IgD-negative memory B cell (primary cell): ENCODE data around the gene NGF. TPM values are rescaled to one million over a fixed set of nuclear protein-coding genes. Genes with fewer than 3 reads are reported as not detected.

ENCODE experiments used
- H3K27ac Mint-ChIP-seq, 3 donors: one replicate each; pipeline ENCODE4 v1.8.0; 2020 to 2022; ENCODE audit warnings: mild to moderate bottlenecking in 3 of 3, mixed read lengths in 3 of 3, moderate library complexity in 1 of 3
- H3K27me3 Mint-ChIP-seq: one replicate; pipeline ENCODE4 v1.8.0; 2021; ENCODE audit warnings: mixed read lengths
- H3K36me3 Mint-ChIP-seq: one replicate; pipeline ENCODE4 v1.8.0; 2020; ENCODE audit warnings: mild to moderate bottlenecking, mixed read lengths
- H3K4me1 Mint-ChIP-seq, 3 donors: one replicate each; pipeline ENCODE4 v1.8.0; 2020 to 2022; ENCODE audit warnings: mixed read lengths in 3 of 3, mild to moderate bottlenecking in 1 of 3
- H3K4me3 Mint-ChIP-seq, 4 donors: one replicate each; pipeline ENCODE4 v1.8.0; 2020 to 2022; ENCODE audit warnings: mild to moderate bottlenecking in 4 of 4, mixed read lengths in 4 of 4, moderate library complexity in 3 of 4
- H3K9me3 Mint-ChIP-seq, 3 donors: one replicate each; pipeline ENCODE4 v1.8.0; 2020 to 2021; ENCODE audit warnings: mixed read lengths in 3 of 3, mild to moderate bottlenecking in 1 of 3
- polyA plus RNA-seq: library from polyadenylated mRNA; unstranded; fragments of 300-500 nt; fragmentation: Illumina TruSeq; gene quantifications from one replicate; pipeline ENCODE4 v1.2.3, GENCODE V29; 2021

The NGF gene
- polyA plus RNA-seq, 1 donor from 2014 or later = not detected

DNA sequence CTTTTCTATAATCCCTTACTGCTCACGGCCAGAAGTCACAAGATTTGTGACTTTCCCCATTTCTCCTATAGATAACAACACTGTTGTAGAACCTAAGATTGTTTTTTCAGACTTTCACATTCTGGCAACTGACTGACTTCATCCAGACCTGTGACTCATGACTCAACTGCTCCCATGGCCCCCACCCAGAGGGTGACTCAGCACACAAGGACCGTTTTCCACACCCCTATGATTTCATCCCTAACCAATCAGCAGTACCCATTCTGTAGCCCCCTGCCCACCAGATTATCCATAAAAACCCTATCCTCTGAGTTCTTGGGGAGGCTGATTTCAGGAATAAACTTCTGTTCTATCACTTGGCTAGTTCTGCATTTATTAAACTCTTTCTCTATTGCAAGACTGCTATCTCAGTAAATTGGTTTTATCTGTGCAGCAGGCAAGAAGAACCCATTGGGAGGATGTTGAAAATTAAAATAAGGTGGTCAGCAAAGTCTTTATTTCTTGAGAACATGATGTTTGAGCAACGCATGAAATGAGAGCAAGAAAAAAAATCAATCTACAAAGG lies 79.7 kb downstream of the NGF start:
- Mint-ChIP-seq H3K36me3 (no peaks in the 10 kb centered on the region), H3K27ac (no peak overlapping the region), H3K4me3 (no peak overlapping the region), H3K4me1 (no peaks in the 10 kb centered on the region), H3K9me3 (peaks cover 2 to 25% (median 8%) of the 10 kb centered on the region in 3 donors), H3K27me3 (peaks cover 5% of the 10 kb centered on the region)

DNA sequence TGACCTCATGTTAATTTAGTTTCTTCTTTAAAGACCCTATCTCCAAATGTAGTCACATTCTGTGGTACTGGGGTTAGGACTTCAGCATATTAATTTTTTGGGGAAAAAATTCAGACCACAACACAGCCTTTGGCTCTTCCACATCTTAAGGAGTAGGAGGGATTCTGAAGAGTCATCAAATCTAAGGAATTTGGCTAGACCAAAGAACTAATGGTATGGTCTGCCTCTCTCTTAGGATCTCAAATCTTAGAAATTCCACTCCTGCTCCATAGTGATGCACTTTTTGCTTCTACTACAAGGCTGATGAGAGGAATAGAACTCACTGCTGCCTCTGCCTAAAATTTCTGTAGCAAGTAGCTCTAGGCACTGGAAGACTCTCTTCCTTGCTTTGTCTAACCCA lies 80.5 kb downstream of the NGF start:
- no peak overlapping the region for H3K4me3 Mint-ChIP-seq

DNA sequence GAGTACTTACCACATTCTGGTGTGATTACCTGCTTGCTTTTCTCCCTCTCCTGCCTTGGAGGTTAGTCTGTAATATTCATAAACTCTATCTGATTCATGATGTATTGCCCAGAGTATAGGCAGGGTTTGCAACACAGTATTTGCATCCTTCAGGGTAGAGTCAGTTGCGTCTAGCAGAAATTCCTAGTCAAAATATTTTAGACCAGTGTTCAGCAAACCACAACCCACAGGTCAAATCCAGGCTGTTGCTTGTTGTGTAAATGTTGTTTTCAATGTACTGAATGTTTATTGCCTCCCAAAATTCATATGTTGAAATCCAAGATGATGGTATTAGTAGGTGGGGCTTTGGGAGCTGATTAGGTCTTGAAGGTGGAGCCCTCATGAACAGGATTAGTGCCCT lies 82.9 kb downstream of the NGF start:
- no peaks in the 10 kb centered on the region for H3K4me1 Mint-ChIP-seq
- peaks cover 6% of the 10 kb centered on the region for H3K27me3 Mint-ChIP-seq
- H3K4me3 Mint-ChIP-seq = no peak overlapping the region
- H3K9me3 Mint-ChIP-seq = peaks cover 2 to 25% (median 8%) of the 10 kb centered on the region in 3 donors
- no peak overlapping the region for H3K27ac Mint-ChIP-seq
- H3K36me3 Mint-ChIP-seq = no peaks in the 10 kb centered on the region

More for the DNA sequence above, 80.5 kb downstream of the NGF start:
- no peaks in the 10 kb centered on the region for H3K36me3 Mint-ChIP-seq
- peaks cover 2 to 25% (median 8%) of the 10 kb centered on the region in 3 donors for H3K9me3 Mint-ChIP-seq
- H3K4me1 Mint-ChIP-seq = no peaks in the 10 kb centered on the region
- no peak overlapping the region for H3K27ac Mint-ChIP-seq
- H3K27me3 Mint-ChIP-seq = peaks cover 4% of the 10 kb centered on the region

DNA sequence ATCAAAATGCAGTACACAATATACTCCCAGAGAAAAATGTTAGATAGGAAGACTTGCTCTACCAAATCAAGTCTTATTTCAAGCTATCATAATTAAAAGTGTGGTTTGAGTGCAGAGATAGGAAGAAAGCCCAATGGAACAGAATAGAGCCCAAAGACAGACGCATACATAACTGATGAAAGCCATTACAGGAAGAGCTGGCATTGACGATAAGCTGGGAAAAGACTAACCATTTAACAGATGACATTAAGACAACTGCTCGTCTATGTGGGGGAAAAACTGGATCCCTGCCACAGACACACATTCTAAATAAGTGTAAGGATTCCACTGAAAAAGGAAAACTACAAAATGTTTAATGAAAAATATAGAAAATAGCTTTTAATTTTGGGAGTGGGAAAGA lies 85.5 kb downstream of the NGF start:
- Mint-ChIP-seq H3K27me3 (peaks cover 4% of the 10 kb centered on the region), H3K9me3 (peaks cover 0 to 16% (median 2%) of the 10 kb centered on the region in 3 donors), H3K36me3 (no peaks in the 10 kb centered on the region), H3K4me1 (no peaks in the 10 kb centered on the region), H3K4me3 (no peak overlapping the region), H3K27ac (no peak overlapping the region)

DNA sequence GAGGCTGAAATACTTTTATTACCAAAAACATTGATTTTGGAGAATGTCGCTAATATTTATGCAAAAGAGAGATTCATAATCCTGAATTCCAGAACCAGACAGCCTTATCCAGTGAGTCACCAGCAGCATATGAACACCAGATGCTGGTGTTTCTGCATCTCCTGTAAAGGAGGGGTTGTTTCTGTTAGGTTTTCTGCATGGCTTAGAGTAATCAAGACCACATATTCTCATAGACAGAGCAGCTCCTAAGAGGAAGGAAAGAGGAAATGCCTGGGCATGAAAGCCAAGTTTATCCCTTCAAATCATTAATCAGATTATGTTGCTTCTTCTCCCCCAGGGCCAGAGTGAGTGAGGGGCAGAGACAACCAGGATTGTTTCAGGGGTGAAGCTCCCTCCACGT lies 86.2 kb downstream of the NGF start:
- Mint-ChIP-seq H3K9me3 (peaks cover 0 to 13% (median 2%) of the 10 kb centered on the region in 3 donors), H3K4me1 (no peaks in the 10 kb centered on the region), H3K27me3 (peaks cover 4% of the 10 kb centered on the region), H3K4me3 (no peak overlapping the region), H3K36me3 (no peaks in the 10 kb centered on the region), H3K27ac (no peak overlapping the region)

DNA sequence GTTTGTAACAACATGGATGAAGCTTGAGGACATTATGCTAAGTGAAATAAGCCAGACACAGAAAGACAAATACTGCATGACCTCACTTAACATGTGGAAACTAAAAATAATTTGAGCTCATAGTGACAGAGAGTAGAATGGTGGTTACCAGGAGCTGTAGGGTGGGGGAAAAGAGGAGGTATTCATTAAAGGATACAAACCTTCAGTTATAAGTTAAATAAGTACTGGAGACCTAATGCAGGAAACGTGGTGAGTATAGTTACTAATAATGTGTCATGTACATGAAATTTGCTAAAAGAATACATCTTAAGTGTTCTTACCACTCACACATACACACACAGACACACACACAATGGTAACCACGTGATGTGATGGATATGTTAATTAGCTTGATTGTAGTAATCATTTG lies 86.7 kb downstream of the NGF start:
- no peaks in the 10 kb centered on the region for H3K36me3 Mint-ChIP-seq
- H3K27ac Mint-ChIP-seq = no peak overlapping the region
- H3K4me3 Mint-ChIP-seq = no peak overlapping the region
- H3K27me3 Mint-ChIP-seq = peaks cover 4% of the 10 kb centered on the region
- H3K9me3 Mint-ChIP-seq = peaks cover 0 to 13% (median 5%) of the 10 kb centered on the region in 3 donors
- no peaks in the 10 kb centered on the region for H3K4me1 Mint-ChIP-seq

DNA sequence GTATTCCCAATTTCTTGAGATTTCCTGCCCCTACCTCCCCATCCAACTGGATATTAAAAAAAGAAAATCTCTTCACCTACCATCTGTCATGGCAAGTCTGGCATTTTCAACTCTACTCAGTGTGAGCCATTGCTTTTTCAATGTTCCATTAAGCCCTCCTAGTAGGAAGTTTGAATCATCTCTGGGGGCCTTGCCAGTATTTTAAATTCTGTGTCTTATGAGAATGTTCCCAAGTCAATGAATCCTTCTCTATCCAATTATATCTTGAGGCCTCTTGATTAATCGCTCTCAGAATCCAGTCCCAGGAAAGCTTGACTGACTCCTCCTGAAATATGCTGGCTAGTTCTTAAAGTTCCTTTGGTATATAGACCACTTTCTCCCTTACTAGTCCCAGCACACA lies 91.5 kb downstream of the NGF start:
- peaks cover 2% of the 10 kb centered on the region for H3K27me3 Mint-ChIP-seq
- H3K36me3 Mint-ChIP-seq = no peaks in the 10 kb centered on the region
- H3K27ac Mint-ChIP-seq = no peak overlapping the region
- H3K4me3 Mint-ChIP-seq = no peak overlapping the region
- no peaks in the 10 kb centered on the region for H3K4me1 Mint-ChIP-seq
- peaks cover 0 to 9% (median 5%) of the 10 kb centered on the region in 3 donors for H3K9me3 Mint-ChIP-seq

DNA sequence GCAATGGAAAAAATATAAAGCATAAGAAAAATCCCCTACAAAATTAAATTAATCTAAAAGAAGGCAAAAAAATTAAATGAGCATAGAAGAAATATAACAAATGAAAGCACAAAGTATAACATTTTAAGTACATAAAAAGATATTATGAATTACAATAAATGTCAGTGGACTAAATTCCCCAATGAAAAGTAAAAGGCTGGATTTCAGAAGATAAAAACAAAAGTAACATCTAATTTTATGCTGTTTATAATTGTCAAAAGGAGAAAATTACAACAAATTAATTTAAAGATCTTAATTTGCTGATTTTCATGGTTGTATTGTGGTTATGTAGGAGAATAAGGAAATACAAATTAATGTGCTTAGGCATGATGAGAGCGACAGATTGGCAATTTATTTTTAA lies 92.8 kb downstream of the NGF start:
- Mint-ChIP-seq H3K4me1 (no peaks in the 10 kb centered on the region), H3K36me3 (no peaks in the 10 kb centered on the region), H3K27me3 (no peaks in the 10 kb centered on the region), H3K9me3 (peaks cover 0 to 9% (median 5%) of the 10 kb centered on the region in 3 donors), H3K4me3 (no peak overlapping the region), H3K27ac (no peak overlapping the region)

DNA sequence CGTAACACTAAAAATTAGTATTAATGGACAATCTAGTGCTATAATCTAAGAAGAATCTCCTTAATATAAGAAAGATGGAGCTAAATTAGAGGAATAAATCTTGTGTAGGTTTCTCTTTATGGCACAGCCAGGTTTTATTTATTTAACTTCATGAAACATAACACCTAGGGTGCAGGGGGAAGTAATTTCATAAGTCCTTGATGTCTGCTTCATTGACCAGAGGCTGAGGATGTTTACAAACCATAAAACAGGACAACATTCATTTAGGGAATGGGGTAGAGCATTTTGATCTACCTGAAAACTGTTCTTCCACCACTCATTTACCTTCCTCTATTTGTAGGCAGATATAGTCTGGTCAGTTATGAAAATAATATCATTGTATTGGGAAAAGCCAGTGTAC lies 95.5 kb downstream of the NGF start:
- no peaks in the 10 kb centered on the region for H3K36me3 Mint-ChIP-seq
- H3K4me3 Mint-ChIP-seq = no peak overlapping the region
- H3K27ac Mint-ChIP-seq = no peak overlapping the region
- peaks cover 2% of the 10 kb centered on the region for H3K27me3 Mint-ChIP-seq
- H3K4me1 Mint-ChIP-seq = no peaks in the 10 kb centered on the region
- H3K9me3 Mint-ChIP-seq = peaks cover 2 to 5% (median 3%) of the 10 kb centered on the region in 3 donors

DNA sequence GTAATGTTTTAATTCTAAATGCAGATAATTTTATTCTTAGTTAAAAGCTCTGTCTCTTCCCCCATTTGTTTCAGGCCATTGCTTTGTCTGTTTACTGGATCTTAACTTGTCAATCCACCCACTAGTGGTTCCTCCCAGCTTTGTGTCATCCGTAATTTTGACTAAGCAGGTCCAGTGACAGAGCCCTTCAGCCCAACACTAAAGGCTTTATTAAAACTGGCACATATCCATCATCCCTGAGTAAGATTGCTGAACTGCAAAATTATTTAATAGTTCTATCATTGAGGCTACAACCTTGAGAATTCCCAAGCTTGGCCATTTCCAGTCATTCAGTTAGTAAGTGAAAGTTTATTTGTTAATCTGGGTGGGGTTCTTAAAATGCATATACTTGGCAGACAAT lies 96.7 kb downstream of the NGF start:
- Mint-ChIP-seq H3K36me3 (no peaks in the 10 kb centered on the region), H3K4me1 (no peaks in the 10 kb centered on the region), H3K27me3 (peaks cover 2% of the 10 kb centered on the region), H3K4me3 (no peak overlapping the region), H3K27ac (no peak overlapping the region), H3K9me3 (peaks cover 0 to 5% (median 3%) of the 10 kb centered on the region in 3 donors)

DNA sequence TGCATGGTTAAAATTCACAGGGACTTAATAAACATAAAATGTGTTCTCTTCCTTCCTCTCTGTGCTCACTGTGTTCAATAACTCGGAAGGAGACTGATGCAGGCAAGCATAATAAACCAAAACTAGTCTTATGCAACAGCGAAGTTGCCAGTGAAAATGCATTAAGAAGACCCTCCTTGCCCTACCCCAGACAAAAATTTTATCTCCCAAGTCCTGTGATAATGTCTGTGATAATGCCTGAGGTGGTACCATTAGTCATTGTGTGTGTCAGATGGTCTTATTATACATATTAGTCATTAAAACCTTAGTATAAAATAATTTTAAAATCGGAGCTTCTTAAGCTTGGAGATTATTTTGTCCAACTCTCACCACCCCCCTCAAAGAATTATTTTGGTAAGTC lies 97.8 kb downstream of the NGF start:
- peaks cover 2% of the 10 kb centered on the region for H3K27me3 Mint-ChIP-seq
- no peaks in the 10 kb centered on the region for H3K36me3 Mint-ChIP-seq
- peaks cover 0 to 5% (median 3%) of the 10 kb centered on the region in 3 donors for H3K9me3 Mint-ChIP-seq
- no peaks in the 10 kb centered on the region for H3K4me1 Mint-ChIP-seq
- H3K27ac Mint-ChIP-seq = no peak overlapping the region
- H3K4me3 Mint-ChIP-seq = no peak overlapping the region

DNA sequence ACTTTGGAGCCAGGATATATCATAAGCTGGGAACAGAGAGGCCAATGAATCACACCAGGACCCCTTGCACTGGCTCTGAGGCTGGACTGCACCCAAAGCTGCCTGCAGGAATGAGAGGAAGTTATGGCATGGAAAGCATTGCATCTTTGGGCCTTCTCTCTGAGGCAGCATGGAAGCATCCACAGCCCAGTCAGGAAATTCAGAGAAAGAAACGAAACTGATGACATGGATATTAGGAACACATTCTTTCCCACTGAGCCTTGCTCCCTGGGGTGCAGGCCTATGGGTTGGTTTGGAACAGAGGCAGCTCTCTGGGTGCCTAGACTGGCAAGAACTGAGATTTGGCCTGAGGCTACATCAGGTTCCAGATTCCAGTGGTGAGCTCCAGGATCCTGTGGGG lies 98.6 kb downstream of the NGF start:
- Mint-ChIP-seq H3K9me3 (peaks cover 0 to 4% (median 3%) of the 10 kb centered on the region in 3 donors), H3K27ac (no peak overlapping the region), H3K27me3 (peaks cover 2% of the 10 kb centered on the region), H3K4me3 (no peak overlapping the region), H3K4me1 (no peaks in the 10 kb centered on the region), H3K36me3 (no peaks in the 10 kb centered on the region)

DNA sequence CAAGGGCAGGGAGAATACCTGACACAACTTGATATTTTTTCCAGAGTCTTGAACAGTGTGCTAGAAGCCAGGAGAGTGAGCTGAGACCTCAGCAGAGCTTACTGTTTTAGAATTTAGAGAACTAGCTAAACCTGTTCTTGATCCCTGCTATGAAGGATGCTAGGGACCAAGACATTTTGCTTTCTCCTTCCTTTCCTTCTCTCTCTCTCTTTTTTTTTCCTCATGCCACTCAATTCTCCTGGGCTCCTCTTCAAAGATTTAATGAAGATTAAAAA lies 99.0 kb downstream of the NGF start:
- no peaks in the 10 kb centered on the region for H3K36me3 Mint-ChIP-seq
- no peaks in the 10 kb centered on the region for H3K4me1 Mint-ChIP-seq
- H3K9me3 Mint-ChIP-seq = peaks cover 0 to 3% (median under 1%) of the 10 kb centered on the region in 3 donors
- H3K27me3 Mint-ChIP-seq = peaks cover 2% of the 10 kb centered on the region
- no peak overlapping the region for H3K4me3 Mint-ChIP-seq
- no peak overlapping the region for H3K27ac Mint-ChIP-seq

DNA sequence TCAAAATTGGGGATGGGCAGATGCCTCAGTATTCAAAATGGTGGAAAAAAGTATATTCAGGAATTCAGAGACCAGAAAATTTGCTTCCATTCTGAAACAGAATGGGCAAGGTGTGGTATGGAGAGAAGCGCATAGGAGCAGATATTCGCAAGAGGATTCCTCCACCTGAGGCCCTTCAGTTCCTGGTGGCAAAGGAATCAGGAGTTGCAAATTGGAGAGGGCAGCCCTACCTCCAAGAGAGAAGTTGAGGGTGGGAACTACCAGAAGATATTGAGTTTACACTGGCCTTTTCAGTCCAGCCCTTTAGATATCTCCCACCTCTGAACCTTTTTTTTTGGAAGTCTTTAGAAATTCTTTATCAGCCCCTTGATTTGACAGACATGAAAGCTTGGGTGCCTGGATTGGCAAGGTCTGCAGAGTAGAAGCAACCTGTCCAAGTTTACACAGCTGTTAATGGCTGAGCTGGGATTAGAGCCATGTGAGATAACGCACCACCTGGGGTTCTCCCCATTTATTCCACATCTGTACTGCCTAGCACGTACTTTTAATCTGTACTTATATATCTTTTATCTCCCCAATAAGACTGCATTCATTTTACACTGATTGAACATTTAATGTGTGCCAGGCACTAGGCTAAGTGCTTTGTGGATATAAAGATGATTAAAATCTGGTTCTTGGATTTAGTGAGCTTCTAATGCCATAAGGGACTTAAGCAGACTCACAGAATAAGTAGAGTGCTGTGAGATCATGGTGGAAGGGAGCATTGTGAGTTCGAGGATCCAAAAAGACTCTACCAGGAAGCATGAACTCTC lies 99.5 kb downstream of the NGF start:
- H3K9me3 Mint-ChIP-seq = peaks cover 0 to 3% (median 0%) of the 10 kb centered on the region in 3 donors
- H3K4me1 Mint-ChIP-seq = no peaks in the 10 kb centered on the region
- no peaks in the 10 kb centered on the region for H3K36me3 Mint-ChIP-seq
- H3K27me3 Mint-ChIP-seq = peaks cover 2% of the 10 kb centered on the region
- no peak overlapping the region for H3K27ac Mint-ChIP-seq
- H3K4me3 Mint-ChIP-seq = no peak overlapping the region

DNA sequence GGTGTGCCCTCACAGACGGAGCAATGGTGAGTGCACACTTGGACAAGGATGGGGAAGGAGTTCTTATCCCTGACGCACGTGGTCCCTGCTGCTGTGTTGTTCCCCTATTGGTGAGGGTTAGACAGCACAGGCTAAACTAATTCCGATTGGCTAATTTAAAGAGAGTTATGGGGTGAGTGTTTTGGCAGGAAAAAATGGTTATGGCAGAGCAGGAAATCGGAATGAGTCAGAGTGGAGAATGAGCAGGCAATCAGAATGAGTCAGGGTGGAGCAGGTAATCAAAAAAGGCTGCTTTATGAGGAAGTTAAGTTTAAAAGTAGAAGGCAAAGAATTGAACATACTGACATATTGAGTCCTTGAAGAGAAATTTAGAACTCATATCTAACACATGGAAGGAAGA lies 100.5 kb downstream of the NGF start:
- peaks cover 2% of the 10 kb centered on the region for H3K27me3 Mint-ChIP-seq
- H3K4me3 Mint-ChIP-seq = peak overlapping the region in 1 of 4 donors; percentile 5
- H3K36me3 Mint-ChIP-seq = no peaks in the 10 kb centered on the region
- H3K9me3 Mint-ChIP-seq = peaks cover 0 to 3% (median 0%) of the 10 kb centered on the region in 3 donors
- H3K27ac Mint-ChIP-seq = no peak overlapping the region
- no peaks in the 10 kb centered on the region for H3K4me1 Mint-ChIP-seq

DNA sequence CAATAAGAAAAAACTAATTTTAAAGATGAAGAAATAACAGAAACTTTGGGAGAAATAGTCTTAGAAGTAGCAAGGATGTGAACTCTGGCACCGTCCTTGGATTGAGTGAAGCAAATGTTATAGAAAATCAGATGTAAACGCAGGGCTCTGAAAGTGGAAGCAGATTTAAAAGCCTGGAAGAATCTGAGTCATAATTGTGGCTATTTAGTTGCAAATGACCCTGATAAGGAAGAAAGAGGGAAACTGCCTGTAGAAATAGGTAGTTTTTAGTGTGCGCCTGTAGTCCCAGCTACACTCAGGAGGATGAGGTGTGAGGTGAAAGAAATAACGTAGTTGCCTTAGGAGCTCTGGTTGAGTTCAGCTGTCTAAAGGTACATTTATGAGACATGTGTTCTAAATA lies 101.0 kb downstream of the NGF start:
- peaks cover 2% of the 10 kb centered on the region for H3K27me3 Mint-ChIP-seq
- no peaks in the 10 kb centered on the region for H3K4me1 Mint-ChIP-seq
- no peak overlapping the region for H3K4me3 Mint-ChIP-seq
- H3K27ac Mint-ChIP-seq = no peak overlapping the region
- no peaks in the 10 kb centered on the region for H3K36me3 Mint-ChIP-seq
- H3K9me3 Mint-ChIP-seq = peaks cover 0 to 3% (median 0%) of the 10 kb centered on the region in 3 donors
